OCI-LY1 (cell line): ENCODE results near the gene SLC25A42.

Experiments
- EZH2 ChIP-seq: fragments of 200-600 bp; sonication (generic), shearing (Covaris generic); IDR thresholded peaks from 2 replicates; pipeline ENCODE4 v1.8.0; 2017; ENCODE audit warnings: borderline replicate concordance, mixed run types, mild to moderate bottlenecking, antibody characterized with exemption, low read length, moderate library complexity, mixed read lengths
- TF ChIP-seq, protein P1 (sequence below): fragments of 200-600 bp; sonication (generic), shearing (Covaris generic); IDR thresholded peaks from 2 replicates; pipeline ENCODE4 v1.5.1; 2017; ENCODE audit warnings: mild to moderate bottlenecking, antibody characterized with exemption, low read length, moderate library complexity, mixed read lengths

DNA sequence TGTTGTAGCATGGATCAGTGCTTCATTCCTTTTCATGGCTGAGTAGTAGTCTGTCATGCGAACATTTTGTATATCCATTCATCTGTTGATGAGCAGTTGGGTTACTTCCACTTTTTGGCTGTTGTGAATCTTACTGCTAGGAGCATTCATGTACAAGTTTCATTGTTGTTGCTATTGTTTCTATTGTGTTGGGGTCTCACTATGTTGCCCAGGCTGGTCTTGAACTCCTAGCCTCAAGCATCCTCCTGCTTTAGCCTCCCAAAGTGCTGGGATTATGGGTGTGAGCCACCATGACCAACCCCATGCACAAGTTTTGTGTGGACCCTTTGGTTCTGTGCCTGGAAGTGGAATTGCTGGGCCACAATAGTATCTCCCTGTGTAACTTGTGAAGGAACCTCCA, 15.8 kb downstream of the SLC25A42 start:
- TF ChIP-seq, protein P1, sequence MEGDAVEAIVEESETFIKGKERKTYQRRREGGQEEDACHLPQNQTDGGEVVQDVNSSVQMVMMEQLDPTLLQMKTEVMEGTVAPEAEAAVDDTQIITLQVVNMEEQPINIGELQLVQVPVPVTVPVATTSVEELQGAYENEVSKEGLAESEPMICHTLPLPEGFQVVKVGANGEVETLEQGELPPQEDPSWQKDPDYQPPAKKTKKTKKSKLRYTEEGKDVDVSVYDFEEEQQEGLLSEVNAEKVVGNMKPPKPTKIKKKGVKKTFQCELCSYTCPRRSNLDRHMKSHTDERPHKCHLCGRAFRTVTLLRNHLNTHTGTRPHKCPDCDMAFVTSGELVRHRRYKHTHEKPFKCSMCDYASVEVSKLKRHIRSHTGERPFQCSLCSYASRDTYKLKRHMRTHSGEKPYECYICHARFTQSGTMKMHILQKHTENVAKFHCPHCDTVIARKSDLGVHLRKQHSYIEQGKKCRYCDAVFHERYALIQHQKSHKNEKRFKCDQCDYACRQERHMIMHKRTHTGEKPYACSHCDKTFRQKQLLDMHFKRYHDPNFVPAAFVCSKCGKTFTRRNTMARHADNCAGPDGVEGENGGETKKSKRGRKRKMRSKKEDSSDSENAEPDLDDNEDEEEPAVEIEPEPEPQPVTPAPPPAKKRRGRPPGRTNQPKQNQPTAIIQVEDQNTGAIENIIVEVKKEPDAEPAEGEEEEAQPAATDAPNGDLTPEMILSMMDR = no peak
- no peak for TF ChIP-seq EZH2
